GM18499 (cell line): Measurements from ENCODE around the gene HM13.
"Not testable (repeated sequence)": the region's sequence is repeated elsewhere in the genome, so short reads cannot be mapped to it uniquely, and the experiment has no call there.

ENCODE experiments used
- ATAC-seq: cut with Tn5 transposase; IDR thresholded peaks from one replicate; pipeline ENCODE4 v1.9.1; 2021; ENCODE audit warnings: moderate number of reproducible peaks; ENCODE audit not compliant: insufficient read depth, unreplicated experiment

Gene HM13

DNA sequence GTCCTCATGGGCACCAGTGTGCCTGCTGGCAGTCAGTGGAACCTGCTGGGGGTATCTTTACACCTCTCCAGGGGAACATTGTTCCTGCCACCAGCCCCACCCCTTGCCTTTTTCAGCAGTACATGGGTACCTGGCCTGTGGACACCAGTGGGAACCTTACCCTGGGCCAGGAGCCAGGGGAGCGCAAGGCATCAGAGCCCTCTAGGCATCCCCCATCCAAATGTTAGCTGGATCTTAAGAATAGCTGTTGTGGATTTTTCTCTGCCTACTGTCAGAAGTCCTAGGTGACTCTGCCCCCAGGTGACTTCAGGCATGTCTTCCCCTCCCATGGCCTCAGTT lies 52.0 kb downstream of the HM13 start:
- no peak for ATAC-seq

DNA sequence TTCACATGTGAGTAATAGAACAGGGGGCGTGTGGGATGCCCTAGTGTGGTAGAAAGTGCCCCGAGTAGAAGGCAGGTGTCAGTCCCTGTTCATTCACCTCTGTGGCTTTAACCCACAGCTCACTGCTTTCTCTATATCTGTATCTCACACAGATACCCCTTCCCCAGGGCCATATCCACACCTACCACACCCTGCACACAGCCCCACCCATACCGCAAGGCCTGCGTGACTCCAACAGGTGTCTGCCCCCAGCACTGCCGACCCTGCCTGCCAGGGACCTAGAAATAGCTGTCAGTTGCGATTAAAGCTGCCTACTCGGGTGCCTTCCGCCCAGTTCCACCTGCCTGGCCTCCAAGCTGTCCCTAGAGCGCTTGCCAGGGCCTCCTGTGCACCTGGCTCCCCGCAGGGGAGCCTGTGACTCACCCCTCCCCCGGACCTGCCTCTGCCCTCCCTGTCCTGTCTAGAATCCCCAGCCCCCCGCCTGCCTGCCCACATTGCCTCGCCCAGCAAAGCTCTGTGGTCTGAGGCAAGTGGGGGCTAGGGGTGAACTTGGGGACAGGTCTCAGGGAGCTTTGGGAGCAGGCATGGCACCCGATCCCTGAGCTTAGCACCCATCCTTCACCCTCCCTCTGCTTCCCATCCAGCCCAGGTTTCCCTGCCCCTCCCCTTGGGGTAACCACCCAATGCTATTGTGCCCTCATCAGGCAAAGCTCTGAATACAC lies 52.6 kb downstream of the HM13 start:
- ATAC-seq, result no peak

DNA sequence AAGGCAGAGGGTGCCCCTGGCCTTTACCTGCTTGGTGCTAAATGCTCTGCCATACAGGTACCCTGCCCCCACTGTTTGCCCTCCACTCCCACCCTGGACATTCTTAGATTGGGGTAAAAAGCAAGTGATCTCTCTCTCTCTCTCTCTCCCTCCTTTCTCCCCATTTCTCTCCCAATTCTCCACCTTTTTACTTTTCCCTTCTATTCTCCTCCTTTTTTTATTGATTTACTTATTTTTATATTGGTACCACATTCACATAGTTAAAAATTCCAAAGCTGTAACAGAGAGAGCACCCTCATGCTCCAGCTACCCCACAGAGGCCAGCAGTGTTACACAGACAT lies 53.1 kb downstream of the HM13 start:
- no peak for ATAC-seq

DNA sequence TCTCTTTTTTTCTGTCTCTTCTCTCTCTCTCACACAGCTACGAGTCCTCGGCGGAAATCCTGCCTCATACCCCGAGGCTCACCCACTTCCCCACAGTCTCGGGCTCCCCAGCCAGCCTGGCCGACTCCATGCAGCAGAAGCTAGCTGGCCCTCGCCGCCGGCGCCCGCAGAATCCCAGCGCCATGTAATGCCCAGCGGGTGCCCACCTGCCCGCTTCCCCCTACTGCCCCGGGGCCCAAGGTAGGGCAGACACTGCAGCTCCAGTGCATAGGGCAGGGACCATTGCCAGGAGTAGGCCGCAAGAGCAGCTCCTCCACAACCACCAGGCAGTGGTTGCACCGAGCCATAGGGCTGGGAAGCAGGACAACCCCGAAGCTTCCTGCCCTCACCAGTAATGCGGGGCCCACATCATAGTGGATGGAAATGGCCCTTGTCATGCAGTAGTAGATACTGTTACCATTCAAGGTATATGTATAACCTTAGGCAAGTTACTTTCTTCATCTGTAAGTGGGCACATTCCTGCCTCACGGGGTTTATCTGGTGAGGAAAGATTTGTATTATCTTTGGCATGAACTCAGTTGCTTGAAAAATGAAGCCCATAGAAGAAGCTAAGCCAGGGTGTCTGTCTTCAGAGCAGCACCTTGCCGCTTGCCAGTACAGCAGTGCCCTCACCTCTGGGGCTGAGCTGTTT lies 53.9 kb downstream of the HM13 start:
- no peak for ATAC-seq

DNA sequence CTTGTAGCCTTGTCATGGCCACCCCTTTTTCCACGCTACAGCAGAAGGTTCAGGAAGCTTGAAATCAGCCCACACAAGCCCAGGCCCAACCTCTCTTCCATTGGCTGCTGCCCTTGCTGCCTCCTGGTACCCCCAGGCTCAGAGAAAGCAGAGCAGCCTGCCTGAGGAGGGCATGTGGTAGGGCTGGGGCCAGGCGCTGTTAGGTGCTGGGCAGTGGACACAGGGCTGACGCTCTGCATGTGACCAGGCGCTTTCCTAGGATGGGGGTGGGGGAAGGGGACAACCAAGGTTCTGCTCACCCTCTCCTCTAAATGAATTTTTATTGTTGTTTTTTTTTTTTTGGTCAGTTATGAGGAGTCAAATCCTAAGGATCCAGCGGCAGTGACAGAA lies 54.5 kb downstream of the HM13 start:
- ATAC-seq, result no peak

DNA sequence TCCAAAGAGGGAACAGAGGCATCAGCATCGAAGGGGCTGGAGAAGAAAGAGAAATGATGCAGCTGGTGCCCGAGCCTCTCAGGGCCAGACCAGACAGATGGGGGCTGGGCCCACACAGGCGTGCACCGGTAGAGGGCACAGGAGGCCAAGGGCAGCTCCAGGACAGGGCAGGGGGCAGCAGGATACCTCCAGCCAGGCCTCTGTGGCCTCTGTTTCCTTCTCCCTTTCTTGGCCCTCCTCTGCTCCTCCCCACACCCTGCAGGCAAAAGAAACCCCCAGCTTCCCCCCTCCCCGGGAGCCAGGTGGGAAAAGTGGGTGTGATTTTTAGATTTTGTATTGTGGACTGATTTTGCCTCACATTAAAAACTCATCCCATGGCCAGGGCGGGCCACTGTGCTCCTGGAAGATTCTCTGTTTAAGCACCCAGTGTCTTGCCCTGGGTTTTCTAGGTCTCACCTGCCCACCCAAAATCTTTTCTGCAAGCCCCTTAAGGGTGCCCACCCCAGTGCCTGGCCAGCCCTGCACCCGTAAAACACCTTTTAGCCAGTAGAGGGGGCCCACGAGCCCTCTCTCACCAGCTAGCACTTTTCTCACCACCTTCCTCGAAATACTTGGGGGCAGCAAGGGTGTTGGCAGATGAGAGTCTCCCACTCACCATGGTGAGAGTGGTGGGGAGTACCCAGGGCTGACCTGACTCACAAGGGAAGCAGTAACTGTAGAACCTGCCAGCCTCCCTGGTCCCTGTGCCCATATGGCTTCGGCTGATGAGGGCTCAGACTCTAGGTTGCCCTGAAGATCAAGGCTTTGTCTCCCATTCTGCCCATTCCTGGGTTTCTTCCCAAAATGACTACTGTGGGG lies 55.1 kb downstream of the HM13 start:
- no peak for ATAC-seq

DNA sequence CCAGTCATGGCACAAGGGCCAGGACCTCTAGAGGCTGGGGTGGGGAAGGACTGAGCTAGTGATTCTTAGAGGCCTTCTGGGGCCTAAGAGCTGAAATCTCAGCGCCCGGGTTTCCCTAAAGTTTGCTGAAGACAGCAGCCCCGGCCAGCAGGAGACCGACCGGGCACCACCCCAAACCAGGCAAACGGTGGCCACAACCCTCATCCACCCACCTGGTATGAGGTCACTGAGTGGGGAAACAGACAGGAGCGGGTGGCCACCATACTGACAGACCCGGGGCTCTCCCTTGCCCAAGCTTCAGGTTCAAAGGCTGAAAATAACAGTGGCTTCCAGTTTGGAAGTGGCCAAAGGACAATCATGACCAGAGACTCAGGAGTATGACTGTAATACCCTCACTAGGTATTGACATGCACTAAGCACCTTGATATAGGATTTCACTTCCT lies 55.8 kb downstream of the HM13 start:
- ATAC-seq, result no peak

DNA sequence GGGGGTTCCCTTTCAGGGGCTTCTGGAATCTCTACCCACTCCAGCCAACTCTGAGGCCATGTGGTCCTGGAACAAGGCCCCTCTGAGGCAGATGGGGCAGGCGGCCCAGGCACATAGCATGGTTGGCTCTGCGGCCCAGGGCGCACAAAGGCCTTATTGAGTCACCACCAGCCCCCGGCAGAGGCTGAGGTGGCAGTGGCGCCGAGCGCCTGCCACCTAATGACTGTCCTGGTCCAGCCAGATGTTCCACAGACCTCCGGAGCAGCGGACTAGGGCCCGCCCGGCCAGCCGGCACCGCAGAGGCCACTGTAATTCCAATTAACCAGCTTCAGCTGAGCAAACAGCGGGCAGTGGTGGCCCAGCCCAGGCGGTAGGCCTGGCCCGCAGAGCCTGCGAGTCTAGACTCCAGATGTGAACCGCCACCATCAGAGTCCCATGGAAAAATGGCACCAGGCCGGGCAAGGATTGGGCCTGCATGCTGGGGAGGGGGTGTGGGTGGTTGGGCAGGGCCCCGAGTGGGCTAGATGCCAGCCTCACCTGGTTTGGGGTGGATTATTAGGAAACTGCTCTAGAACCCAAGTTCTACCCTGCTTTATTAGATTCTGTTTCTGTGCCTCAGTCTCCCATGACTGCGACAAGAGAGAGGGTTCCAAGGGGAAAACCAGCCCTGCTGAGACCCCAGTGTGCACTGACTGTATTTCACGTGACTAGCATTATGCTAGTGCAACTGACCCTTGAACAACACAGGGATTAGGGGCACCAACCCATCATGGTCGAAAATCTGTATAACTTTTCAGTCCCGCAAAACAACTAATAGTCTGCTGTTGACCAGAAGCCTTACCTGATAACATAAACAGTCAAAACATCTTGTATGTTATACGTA lies 56.7 kb downstream of the HM13 start:
- ATAC-seq, result no peak

DNA sequence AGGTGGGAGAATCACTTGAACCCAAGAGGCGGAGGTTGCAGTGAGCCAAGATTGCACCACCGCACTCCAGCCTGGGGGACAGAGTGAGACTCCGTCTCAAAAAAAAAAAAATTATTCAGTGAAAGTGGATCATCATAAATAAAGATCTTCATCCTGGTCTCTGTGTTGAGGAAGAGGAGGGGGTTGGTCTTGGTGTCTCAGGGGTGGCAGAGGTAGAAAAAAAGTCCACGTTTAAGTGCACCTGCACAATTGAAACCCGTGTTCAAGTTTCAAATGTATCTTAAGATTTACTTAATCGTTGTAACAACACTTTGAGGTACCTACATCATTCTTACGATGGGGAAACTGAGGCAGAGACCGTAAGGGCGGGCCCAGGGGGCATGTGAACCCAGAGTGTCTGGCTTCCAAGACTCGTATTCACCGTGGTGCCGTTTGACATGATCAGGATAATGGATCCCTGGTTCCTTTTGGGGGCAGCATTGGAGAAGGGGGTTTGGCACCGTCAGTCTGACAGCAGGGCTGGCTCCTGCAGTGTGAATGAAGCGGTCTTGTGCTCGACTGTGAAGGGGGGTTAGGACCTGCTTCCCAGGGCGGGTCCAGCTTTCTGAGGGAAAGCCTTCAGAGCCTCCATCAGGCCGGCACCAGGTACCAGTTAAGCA lies 57.9 kb downstream of the HM13 start:
- no peak for ATAC-seq

DNA sequence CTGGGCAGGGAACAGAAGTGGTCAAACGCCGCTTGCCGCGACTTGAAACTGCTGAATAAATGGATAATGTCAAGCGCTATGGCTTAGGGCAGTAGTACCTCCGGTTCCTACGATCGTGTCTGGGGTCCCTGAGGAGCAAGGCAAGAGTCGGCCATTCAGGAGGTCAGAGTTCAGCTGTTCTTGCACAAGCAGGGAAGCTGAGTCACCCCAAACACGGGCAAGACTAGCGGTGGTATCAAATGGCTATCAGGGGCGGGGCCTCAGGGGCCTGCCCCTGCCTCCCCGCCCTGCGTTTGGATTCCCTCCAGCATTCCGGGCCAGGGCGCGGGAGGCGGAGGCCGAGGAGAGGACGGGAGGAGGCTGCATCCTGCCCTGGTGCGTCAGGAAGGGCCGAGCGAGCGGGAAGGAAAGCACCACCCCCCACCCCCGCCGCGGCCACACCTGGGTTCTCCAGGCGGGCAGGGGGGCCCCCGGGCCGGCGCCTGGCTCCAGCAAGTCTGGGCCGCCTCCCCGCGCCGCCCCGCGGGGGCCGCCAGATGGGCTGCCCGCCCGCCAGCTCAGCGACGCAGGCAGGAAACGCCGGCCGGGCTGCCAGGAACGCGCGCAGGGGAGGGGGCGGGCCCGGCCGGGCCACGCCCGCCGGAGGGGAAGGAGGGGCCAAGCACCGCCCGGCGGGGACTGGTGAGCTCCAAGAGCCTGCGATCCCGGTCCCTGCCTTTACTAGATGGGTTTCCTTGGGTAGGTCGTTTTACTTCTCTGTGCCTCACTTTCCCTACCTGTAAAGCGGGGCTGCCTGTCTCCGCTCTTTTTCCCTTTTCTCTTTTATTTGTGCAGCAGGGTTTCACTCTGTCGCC lies 58.7 kb downstream of the HM13 start:
- ATAC-seq, result peak; percentile 50

DNA sequence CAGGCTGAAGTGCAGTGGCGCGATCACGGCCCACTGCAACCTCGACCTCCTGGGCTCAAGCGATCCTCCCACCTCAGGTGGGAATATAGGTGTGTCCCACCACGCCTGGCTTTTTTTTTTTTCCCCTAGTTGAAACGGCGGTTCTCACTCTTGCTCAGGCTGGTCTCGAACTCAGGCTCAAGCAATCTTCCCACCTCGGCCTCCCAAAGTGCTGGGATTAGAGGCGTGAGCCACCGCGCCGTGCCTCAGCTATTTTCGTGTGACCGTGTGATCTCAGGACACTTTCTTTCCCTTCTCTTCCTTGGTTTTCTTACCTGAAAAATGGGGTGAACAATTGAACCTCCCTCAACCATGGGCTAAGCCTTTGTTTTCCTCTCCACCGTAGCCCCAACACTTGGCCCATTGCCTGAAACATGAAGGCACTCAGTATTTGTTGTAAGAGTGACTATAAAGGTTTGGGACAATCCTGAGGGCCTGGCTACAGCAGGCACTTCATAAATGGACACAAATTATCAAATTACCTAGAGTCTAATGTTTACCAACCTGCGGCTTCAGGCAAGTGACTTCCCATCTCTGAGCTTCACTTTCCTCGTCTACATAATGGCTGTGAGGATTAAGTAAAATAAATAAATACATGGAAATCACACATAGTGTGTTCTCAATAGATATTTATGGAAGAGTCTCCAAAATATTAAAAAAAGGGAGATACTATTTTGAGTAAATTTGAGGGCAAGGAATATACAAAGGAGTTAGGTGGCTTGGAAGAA lies 59.5 kb downstream of the HM13 start:
- ATAC-seq, result peak; percentile 10

DNA sequence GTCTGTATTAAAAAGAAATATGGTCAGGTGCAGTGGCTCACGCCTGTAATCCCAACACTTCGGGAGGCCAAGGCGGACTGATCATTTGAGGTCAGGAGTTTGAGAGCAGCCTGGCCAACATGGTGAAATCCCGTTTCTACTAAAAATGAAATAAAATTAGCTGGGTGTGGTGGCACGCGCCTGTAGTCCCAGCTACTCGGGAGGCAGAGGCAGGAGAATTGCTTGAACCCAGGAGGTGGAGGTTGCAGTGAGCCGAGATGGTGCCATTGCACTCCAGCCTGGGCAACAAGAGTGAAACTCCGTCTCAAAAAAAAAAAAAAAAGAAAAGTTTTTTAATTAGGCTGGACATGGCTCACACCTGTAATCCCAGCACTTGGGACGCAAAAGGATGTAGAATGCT lies 60.7 kb downstream of the HM13 start:
- ATAC-seq, result not testable (repeated sequence)

DNA sequence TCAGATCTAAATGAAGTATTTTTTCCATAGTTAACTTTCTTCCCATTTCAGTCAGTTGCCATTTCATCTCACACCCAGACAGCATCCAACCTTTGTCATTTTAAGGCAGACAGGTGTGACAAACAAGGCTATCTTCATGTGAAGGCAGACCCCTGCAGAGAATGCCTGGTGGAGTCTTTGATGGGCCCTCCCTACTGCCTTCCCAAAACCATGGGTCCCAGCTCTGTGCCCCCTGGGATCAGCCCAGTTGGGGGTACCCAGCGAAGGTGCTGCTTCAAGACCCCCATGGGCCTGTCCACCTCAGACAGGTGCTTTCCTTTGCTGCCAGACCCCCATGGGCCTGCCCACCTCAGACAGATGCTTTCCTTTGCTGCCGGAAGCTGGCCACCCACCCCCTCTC lies 62.5 kb downstream of the HM13 start:
- no peak for ATAC-seq

DNA sequence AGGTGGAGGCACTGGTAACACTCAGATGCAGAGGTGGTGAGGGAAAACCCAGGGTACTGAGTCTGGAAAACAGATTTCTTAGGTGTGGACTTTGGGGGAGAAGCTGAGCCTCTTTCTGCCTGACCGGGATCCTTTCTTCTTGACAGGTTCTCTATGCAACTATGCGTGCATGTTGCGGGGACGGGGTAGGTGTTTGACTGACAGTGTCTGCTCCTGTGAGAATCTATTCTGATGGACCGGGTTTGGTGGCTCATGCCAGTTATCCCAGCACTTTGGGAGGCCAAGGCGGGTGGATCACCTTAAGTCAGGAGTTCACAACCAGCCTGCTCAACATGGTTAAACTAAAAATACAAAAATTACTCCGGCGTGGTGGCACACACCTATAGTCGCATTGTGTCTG lies 63.0 kb downstream of the HM13 start:
- no peak for ATAC-seq

DNA sequence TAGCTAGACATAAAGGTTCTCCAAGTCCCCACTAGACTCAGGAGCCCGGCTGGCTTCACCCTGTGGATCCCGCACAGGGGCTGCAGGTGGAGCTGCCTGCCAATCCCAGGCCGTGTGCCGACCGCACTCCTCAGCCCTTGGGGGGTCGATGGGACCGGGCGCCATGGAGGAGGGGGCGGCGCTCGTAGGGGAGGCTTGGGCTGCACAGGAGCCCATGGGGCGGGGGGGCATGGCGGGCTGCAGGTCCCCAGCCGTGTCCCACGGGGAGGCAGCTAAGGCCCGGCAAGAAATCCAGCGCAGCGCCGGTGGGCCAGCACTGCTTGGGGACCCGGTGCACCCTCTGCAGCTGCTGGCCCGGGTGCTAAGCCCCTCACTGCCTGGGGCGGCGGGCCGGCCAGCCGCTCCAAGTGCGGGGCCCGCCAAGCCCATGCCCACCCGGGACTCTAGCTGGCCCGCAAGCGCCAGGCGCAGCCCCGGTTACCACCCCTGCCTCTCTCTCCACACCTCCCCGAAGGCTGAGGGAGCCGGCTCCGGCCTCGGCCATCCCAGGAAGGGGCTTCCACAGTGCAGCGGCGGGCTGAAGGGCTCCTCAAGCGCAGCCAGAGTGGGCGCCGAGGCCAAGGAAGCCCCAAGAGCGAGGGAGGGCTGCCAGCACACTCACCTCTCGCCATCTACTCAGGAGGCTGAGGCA lies 64.4 kb downstream of the HM13 start:
- no peak for ATAC-seq

DNA sequence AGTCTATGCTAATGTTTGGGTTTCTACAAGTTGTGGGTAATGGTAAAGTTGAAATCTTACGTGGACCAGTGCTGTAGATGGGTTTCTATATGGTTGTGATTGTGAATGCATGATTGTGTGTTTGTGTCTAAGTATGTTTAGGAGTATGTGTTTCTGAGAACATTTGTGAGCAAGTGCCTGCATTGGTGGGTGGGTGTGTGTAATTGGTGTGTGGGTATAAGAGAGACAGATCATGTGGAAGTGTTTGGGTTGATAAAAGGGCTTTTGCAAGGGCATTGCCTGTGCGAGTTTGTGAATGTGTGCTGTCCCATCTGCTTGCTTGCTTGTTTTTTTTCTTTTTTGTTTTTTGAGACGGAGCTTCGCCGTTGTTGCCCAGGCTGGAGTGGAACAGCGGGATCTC lies 65.0 kb downstream of the HM13 start:
- ATAC-seq, result no peak

DNA sequence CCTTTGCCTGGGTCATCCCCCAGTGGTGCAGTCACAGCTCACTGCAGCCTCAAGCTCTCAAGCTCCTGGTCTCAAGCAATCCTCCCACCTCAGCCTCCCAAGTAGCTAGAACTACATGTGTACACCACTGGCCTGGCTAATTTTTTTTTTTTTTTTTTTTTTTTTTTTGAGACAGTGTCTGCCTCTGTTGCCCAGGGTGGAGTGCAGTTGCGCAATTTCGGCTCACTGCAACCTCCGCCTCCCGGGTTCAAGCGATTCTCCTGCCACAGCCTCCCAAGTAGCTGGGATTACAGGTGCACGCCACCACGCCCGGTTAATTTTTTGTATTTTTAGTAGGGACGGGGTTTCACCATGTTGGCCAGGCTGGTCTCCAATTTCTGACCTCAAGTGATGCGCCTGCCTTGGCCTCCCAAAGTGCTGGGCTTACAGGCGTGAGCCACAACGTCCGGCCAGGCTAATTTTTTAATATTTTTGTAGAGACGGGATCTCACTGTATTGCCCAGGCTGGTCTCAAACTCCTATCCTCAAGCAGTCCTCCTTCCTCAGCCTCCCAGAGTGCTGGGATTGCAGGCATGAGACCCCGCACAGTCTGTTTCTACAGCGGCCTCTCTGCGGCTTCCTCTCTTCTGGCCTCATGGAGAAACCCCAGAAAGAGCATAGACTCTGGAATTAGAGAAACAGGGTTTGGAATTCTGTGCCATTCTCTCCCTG lies 65.9 kb downstream of the HM13 start:
- not testable (repeated sequence) for ATAC-seq
